NCI-H2029 treated with DMSO at 0.1 percent for 48 hours (cell line): ENCODE results near the gene SUN1.
"Not testable (repeated sequence)": the region's sequence is repeated elsewhere in the genome, so short reads cannot be mapped to it uniquely, and the experiment has no call there.

Experiments
- DNase-seq: peaks from one replicate; lab custom pipeline; 2025; lab: John Stamatoyannopoulos, UW

The SUN1 gene

DNA sequence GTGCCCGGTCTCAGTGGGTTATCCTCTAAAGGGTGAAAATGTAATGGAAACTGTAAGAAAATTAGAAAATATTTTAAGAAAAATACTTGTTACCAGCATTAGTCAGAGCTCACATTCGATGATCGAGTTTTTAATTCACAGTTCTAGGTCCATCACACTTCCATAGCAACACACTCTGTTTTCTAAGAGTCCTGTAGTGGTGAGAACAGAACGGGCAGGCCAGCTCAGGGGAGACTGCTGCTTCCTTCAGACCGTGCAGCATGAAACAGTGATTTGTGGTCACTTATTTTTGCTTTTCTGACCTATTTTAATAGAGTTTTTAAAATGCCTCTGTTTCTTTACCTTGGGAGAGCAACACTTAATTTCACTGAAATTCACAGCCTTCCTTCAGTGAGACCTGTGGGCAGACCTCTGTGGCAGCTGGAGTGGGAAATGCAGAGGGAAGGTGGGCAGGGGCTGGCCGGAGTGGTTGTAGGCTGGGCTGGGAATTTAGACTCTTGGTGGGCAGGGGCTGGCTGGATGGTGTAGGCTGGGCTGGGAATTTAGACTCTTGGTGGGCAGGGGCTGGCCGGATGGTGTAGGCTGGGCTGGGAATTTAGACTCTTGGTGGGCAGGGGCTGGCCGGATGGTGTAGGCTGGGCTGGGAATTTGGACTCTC, 1.5 kb downstream of the SUN1 start:
- DNase-seq = no peak

DNA sequence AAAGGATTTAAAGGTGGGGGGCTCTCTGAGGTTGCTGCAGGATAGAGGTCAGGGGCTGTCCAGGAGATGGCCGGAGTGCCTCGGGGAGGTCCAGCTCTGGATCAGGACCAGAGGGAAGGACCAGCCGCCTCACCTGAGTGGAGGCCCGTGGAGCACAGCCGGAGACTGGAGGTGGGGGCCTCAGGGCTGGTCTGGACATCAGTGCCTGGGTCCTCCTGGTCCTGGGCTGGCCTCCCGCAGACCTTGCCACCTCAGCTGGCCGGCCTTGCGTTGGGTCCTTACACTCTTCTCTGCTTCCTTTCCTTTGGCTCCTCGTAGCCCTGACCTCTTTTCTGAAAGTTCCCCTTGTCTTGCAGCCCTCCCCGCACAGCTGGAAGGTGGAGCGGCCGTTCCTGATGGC, 2.0 kb downstream of the SUN1 start:
- no peak for DNase-seq

DNA sequence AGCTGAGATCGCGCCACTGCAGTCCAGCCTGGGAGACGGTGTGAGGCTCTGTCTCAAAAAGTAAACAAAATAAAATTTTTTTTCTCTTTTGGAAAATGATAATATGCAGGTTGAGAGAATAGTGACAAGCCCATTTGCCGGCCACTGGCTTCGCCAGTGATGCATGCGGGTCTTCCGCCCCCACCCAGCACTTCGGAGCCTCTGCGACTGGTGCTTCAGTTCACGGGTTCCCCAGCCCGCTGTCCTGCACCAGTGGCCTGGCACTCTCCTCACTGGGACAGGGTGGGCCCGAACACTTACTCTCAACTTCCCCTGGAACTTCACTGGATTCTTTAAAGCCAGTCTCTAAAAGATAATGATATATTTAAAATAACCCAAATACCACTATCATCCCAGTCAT, 2.7 kb downstream of the SUN1 start:
- no peak for DNase-seq

DNA sequence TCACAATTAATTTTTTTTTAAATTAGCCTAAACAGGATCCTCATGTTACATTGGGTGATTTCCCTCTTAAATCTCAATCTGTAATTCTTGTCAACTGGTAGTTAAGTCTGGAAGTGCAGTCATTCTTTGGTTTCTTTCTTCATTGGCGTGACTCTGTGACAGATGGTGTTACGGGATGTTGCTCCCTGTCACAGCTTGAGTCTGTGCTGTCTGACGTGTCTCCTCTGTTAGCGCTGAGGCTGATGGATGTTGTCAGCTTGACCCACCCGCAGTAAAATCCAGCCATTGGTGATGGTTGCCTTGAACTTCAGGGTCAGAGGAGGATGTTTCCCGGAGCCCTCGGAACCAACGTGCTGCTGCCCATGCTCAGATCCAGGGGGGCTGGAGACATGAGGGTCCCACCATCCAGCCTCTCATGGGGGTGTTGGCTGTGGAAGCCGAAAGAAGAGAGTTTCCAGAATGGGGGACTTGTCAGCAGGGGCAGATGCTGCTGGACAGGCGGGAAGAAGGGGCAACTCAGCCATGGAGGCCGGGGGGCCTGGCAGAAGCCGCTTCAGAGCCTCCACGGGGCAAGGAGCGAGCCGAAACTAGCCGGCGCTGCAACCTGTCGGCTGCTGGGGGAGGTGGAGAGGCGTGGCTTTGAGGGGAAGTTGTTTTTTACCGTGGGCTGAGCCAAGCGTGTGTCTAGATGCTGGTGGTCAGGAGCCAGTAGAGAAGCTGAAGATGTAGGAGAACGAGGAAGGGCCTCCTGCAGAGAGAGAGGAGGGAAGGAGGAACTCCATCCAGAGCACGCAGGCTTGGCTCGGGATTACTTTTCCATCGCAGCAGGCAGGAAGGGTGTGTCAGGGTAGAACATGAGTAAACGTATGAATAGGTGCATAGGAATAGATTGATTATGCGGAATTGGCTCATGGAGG, 3.5 kb downstream of the SUN1 start:
- DNase-seq = no peak

DNA sequence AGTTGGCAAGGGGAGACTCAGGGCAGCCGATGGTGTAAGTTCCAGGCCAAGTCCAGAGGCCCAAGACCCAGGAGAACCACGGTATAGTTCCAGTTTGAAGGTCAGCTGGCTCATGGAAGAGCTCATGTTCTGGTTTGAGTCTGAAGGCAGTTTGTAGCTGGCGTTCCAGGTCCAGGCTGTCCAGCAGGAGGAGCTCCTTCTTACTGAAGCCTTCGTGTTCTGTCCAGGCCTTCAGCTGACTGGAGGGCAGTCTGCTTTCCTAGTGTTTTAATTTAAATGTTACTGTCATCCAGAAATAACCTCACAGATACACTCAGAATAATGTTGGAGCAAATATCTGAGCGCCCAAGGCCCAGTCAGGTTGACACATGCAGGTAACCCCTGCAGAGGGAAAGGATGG, 4.2 kb downstream of the SUN1 start:
- no peak for DNase-seq

DNA sequence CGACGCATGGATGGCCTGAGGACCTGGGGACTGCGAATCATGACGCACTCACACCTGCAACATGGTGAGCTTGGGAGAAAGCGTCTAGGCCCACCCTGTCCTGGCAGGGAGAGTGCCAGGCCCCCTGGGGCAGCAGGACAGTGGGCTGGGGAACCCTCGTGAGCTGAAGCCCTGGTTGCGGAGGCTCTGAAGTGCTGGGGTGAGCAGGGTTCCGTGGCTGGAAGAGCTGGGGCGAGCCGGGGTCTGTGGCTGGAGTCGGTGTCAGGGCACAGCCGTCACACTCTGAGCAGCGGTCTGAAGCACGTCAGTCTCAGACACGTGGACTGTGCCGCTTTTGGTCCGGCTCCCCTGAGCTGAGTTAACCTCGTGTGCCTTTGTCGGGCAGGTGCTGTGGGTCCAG, 4.7 kb downstream of the SUN1 start:
- no peak for DNase-seq

DNA sequence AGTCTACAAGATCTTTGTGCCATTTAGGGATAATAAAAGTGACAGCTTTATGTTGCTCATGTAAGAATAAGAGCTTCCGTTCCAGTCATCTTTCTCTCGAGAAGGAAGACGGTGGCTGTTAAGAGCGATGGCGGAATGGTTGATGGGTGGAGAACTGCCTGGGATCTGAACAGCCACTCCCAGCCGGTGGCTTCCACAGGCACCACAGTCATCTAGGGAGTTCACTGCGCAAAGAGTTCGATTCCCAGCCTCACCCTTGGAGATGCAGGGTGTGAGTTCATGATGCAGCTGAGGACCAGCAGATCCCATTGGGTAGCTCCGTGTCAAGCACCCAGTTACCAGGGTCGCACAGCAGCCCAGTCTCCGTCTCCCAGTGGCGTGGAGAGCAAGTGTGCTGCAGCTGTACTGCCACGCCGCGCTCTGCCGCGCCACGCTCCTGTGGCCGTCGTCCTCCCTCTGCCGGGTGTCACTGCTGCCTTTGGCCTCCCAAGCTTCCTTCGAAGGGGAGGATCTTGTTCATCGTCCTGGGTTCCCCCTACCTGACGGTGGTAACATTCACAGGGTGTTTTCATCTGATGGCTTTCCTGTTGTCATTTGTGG, 7.8 kb downstream of the SUN1 start:
- no peak for DNase-seq

DNA sequence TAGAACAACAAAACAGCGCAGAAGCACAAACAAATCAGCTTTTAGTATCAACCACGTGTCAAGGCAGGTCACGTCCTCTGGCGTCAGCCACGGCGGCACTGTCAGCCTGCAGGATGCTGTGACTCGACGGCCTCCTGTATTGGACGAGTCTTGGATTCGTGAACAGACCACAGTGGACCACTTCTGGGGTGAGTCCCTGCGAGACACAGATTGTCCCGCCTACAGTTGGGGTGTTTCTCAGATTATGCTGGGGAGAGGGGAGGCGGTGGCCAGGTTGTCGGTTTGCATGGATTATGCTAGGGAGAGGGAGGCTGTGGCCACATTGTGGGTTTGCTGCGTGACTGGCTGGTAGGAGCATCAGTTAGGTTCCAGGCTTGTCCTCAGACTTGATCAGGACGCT, 9.7 kb downstream of the SUN1 start:
- no peak for DNase-seq

DNA sequence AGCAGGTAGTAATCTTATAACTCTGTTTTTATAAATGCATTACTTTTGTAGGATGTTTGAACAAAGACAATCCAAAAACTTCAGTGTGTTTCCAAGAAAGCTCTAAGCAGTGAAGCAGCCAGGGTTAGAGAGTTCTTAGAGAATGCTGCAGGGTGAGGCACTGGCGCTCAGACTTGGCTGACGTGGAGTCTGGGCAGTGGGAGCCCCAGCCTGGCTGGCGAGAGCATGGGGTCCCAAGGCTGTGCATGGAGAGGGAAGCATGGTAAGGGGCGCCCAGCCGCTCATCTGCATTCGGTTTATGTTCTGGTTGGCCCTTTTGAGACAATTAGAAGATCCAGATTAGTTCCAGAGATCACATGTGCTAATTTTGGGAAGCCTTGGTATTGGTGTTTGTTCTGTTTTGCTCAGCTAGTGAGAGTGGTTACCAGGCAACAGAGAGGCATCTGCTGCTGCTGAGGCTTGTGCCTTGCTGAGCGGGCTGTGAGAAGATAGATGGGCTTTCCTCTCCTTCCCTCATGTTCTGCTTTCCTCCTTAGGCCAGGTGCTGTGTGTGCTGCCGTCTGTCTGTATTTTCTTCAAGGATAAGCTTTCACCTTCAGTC, 10.3 kb downstream of the SUN1 start:
- no peak for DNase-seq

DNA sequence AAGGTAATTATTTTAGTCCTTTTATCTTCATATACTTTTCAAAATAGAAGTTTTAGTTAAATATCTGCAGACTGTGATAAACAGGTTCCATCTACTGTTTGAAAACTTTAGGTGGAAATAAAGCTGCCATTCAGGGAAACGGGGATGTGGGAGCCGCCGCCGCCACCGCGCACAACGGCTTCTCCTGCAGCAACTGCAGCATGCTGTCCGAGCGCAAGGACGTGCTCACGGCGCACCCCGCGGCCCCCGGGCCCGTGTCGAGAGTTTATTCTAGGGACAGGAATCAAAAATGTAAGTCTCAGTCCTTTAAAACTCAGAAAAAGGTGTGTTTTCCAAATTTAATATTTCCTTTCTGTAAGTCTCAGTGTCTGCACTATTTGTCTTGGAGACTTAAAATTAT, 11.0 kb downstream of the SUN1 start:
- no peak for DNase-seq

DNA sequence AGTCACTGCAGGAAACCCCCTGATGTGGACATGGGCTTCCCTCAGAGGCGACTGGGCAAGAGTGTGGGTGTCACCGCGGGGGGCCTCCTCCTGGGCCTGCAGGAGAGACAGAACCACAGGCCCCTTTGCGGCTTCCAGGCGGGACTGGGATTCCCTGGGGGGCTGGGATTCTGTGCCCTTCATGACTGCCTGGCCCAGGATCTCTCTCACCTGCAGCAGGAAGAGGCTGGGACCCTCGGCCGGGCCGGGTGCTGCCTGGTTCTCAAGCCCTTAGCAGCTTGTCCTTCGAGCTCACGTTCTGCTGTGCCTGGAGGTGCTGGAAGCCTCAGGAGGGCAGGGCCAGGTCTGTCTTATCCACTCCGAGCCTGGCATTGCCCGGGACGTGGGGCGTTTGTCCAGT, 11.8 kb downstream of the SUN1 start:
- DNase-seq = no peak

DNA sequence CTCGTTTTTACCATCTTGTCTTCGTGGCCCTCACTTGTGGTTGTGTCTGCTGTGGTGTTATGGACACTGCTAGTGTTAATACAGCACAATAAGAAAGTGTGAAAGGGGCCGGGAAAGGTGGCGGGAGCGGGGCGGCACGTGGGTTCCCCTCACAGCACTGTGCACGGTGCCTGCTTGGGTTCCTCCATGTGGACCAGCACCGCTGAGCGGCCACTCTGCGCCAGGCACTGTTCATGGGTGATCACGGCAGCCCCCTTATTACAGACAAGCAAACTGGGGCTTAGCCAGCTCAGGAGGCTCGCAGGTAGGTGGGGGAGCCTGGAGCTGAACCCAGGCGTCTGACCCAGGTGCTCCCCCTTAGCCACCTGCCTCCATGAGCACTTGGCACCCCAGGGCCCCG, 12.2 kb downstream of the SUN1 start:
- no peak for DNase-seq

DNA sequence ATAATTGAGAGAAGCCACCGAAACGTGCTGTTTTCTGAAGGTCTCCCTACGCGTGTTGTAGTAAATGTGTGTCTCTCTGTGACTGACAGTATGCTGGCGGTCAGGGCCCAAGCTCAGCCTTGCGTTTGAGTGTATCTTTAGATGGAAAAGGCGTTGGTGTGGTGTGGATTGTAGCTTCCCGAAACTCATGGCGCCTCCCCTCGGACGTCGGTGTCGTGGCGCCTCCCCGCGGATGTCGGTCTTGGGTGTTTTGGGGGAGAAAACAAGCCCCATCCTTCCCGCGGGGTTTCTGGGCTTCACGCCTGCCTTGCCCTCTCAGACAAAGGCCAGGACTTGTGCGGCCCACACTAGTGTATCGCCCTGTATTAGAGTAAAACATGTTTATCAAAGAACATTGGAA, 12.8 kb downstream of the SUN1 start:
- no peak for DNase-seq

DNA sequence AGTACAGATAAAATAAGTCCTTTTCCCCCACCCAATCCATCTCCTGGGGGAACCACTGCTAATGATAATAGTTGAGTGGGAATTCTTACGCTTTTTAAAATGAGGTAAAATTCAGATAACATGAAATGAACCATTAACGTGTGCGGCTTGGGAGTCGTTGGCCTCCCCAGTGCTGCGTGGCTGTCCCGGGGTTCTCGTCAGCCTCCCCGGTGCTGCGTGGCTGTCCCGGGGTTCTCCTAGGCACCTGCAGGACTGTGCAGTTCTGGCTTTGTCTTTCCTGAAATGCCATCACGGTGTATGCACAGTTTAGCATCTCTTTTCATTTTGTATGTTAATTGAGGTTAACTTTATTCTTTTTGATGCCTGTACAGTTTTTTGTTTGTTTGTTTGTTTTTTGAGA, 13.5 kb downstream of the SUN1 start:
- DNase-seq = no peak

DNA sequence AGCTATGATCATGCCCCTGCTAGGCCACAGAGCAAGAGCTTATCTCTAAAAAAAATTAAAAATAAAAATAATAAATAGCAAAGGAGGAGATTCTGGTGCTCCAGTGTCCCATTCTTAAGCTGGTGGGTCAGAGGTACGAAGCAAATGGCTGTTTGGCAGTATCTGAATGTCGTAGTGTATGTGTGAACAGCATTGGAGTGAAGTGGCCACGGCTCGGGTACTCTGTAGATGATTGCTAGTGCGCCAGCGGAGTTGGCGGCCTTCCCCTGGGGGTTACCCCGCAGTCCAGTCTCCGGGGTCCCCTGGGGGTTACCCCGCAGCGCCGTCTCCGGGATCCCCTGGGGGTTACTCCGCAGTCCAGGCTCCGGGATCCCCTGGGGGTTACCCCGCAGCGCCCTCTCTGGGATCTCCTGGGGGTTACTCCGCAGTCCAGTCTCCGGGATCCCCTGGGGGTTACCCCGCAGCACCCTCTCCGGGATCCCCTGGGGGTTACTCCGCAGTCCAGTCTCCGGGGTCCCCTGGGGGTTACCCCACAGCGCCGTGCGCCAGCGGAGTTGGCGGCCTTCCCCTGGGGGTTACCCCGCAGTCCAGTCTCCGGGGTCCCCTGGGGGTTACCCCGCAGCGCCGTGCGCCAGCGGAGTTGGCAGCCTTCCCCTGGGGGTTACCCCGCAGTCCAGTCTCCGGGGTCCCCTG, 14.8 kb downstream of the SUN1 start:
- not testable (repeated sequence) for DNase-seq

DNA sequence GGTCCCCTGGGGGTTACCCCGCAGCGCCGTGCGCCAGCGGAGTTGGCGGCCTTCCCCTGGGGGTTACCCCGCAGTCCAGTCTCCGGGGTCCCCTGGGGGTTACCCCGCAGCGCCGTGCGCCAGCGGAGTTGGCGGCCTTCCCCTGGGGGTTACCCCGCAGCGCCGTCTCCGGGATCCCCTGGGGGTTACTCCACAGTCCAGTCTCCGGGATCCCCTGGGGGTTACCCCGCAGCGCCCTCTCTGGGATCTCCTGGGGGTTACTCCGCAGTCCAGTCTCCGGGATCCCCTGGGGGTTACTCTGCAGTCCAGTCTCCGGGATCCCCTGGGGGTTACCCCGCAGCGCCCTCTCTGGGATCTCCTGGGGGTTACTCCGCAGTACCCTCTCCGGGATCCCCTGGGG, 15.5 kb downstream of the SUN1 start:
- DNase-seq = not testable (repeated sequence)

DNA sequence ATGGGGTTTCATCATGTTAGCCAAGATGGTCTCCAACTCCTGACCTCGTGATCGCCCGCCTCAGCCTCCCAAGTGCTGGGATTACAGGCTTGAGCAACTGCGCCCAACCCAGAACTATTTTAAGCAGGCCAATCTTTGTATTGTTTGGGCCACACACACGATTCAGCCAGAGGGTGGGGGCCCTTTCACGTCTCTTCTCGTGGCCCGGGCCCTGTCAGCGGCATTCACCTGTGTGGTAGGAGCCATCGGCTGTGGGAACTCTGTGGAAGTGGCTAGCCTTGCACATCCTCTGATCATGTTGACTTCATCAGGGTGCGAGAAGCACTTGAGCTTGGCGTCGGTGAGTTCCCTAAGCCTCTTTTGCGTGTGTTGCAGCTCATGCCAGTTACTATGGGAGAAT, 16.9 kb downstream of the SUN1 start:
- no peak for DNase-seq

DNA sequence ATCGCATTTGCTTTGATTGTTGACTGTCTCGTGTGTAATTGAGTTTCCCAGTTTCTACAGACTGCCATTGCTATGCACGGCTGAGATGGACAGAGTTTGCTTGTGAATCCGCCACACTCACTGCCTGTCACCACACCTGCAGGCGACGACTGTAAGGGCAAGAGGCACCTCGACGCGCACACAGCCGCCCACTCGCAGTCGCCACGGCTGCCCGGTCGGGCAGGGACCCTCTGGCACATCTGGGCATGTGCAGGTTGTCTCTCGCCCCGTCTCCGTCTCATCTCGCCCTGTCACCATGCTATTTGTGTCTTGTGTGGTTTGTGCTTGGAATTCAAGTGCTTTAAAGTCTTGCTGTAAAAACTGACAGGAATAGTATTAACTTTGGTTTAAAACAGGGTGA, 17.5 kb downstream of the SUN1 start:
- no peak for DNase-seq

DNA sequence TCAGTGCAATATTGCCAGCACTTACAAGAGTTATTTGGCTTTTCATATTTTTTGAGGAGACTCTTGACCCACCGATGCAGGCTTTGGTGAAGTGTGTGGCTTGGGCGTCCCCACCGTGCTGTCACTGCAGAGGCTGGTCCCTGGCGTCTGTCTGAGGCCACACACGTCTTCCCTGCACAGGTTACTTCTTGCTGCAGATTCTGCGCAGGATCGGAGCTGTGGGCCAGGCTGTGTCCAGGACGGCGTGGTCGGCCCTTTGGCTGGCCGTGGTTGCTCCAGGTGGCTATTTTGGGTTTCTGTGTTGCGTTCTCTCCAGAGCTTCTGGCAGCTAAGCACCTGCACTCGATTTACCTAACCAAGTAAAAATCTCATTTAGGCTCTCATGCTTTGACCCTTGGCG, 18.9 kb downstream of the SUN1 start:
- DNase-seq = no peak

DNA sequence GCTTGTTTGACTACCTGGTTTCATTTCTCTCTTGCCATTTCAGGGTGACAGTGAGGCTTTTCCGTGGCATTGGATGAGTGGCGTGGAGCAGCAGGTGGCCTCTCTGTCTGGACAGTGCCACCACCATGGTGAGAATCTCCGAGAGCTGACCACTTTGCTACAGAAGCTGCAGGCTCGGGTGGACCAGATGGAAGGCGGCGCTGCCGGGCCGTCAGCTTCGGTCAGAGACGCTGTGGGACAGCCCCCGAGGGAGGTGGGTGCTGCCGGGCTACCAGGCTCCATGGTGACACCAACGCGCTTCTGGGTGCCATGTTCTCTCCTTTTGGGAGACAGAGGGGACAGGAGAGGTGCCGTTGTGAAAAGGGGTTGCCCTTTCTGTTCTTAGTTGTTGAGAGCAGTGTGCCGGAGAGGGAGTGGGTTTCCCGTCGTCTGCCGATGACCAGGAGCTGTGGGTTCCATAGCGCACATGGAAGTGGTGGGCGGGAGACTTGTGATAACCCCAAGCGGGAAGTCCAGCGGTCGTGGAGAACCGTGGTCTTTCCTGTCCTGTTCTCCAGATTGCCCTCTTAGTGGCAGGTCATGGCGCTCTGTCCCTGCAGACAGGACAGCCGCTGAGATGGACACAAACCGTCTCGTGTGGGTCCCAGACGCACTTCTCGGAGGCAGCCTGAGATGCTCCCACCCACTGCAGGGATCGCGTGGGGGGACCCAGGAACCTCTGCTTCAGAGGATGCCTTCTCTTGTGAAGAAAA, 21.3 kb downstream of the SUN1 start:
- DNase-seq = no peak

DNA sequence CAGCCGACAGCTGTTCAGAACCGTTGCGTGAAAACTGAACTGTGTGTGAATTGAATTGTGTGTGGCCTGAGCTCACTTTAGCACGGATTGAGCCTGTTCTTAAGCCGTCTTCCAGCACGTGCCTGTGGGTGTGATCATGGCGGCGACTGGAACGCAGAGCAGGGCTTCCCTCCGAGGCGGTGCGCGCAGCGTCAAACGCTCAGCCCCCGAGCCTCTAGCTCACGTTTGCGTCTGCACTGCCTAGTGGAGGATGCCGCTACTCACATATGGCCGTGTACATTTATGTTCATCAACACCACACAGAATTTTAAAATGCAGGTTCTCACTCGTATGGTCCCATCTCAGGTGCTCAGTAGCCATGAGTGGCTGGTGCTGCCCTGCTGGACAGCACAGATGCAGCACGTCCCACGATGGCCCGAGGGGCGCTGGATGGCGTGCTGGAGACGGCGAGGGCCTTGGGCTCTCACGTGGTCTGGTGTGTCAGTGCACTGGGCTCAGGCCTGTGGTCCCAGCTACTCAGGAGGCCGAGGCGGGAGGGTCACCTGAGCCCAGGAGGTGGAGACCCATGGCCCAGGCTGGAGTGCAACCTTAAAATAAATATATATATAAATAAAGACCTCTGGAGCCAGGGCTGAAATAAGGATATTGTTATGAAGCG, 22.0 kb downstream of the SUN1 start:
- no peak for DNase-seq
